K562 (cell line): ENCODE results near the gene ADORA2A. TPM values are rescaled to one million over a fixed set of nuclear protein-coding genes. Genes with fewer than 3 reads are reported as not detected.

Source experiments
- ATAC-seq: fragments of 200-7000 bp; cut with Tn5 transposase; 3 replicates; pipeline ENCODE4 v1.9.1; 2020; ENCODE audit warnings: moderate library complexity
- BruUV-seq: library from RNA; stranded (reverse); fragments of 400-500 nt; replicated peaks from 2 replicates; lab custom pipeline; 2021; lab: Mats Ljungman, UMichigan
- CTCF ChIA-PET: fragments of 300-600 bp; formaldehyde crosslinking; extraction: SDS; loops from one replicate; lab custom pipeline; 2021; ENCODE audit warnings: low intra/inter-chr PET ratio; lab: Yijun Ruan, JAX
- POLR2A ChIA-PET: fragments of 300-600, 350-650 bp; sonication (Branson Sonifier 250); formaldehyde crosslinking; extraction: SDS; loops from one replicate; lab custom pipeline; 2021; ENCODE audit warnings: antibody characterized with exemption, inconsistent platforms; lab: Yijun Ruan, JAX
- DNase-seq, 4 experiments: peaks; one replicate each; pipeline versions ENCODE4 v3.0.0 to v3.0.0-alpha.2; 2011 to 2018; ENCODE audit warnings: low spot score in 3 of 4, mixed read lengths in 3 of 4; ENCODE audit errors: extremely low read depth in 1 of 4
- FAIRE-seq: peaks from 2 replicates; lab custom pipeline; 2011; peaks lifted over from hg19 to GRCh38; lab: Jason Lieb, UNC
- H2AFZ ChIP-seq: 2 replicates; pipeline ENCODE4 v1.6.0; 2011; ENCODE audit warnings: low read depth, low read length, control low read depth, inconsistent platforms
- H3K27ac ChIP-seq: fragments of 200-600 bp; 3 replicates; pipeline ENCODE4 v1.8.0; 2011; ENCODE audit warnings: low read depth, mild to moderate bottlenecking, control low read depth, inconsistent platforms, low read length, moderate library complexity, mixed read lengths; ENCODE audit errors: extremely low read depth
- H3K27me3 ChIP-seq, 2 experiments: fragments of 300-600 bp in 1 of 2; 2 replicates in 1 of 2; 3 replicates in 1 of 2; pipeline versions ENCODE4 v1.6.0 to v1.8.0; 2011; ENCODE audit warnings: inconsistent platforms in 2 of 2, low read length in 2 of 2, mild to moderate bottlenecking in 1 of 2, mixed read lengths in 1 of 2, moderate library complexity in 1 of 2; ENCODE audit not compliant: control insufficient read depth in 2 of 2, insufficient read depth in 2 of 2
- H3K36me3 ChIP-seq: fragments of 300-600 bp; 3 replicates; pipeline ENCODE4 v1.8.0; 2011; ENCODE audit warnings: mild to moderate bottlenecking, low read length, inconsistent platforms; ENCODE audit not compliant: control insufficient read depth, insufficient read depth
- H3K4me1 ChIP-seq, 2 experiments: fragments of 200-600 bp in 1 of 2; replicated peaks in 1 of 2; 2 replicates in 1 of 2; 3 replicates in 1 of 2; pipeline versions ENCODE4 v1.5.1 to v1.8.0; 2011; ENCODE audit warnings: inconsistent platforms in 2 of 2, low read length in 2 of 2, mild to moderate bottlenecking in 1 of 2, mixed read lengths in 1 of 2, moderate library complexity in 1 of 2; ENCODE audit not compliant: control insufficient read depth in 2 of 2, insufficient read depth in 2 of 2
- H3K4me2 ChIP-seq: 2 replicates; pipeline ENCODE4 v1.6.1; 2011; ENCODE audit warnings: low read length, control low read depth, inconsistent platforms, mixed read lengths; ENCODE audit not compliant: insufficient read depth
- H3K4me3 ChIP-seq: fragments of 200-600 bp; sonication (generic), shearing (Covaris generic); 2 replicates; pipeline ENCODE4 v1.5.1; 2016; ENCODE audit warnings: control low read depth, inconsistent platforms
- H3K79me2 ChIP-seq: fragments of 200-600 bp; 3 replicates; pipeline ENCODE4 v1.8.0; 2011; ENCODE audit warnings: low read length, inconsistent platforms; ENCODE audit not compliant: control insufficient read depth, insufficient read depth
- H3K9ac ChIP-seq, 2 experiments: 2 replicates each; pipeline versions ENCODE4 v1.6.0 to v1.6.1; 2011; ENCODE audit warnings: low read depth in 2 of 2, low read length in 2 of 2, control low read depth in 1 of 2, inconsistent platforms in 1 of 2, mild to moderate bottlenecking in 1 of 2, mixed read lengths in 1 of 2; ENCODE audit not compliant: insufficient read depth in 1 of 2
- H3K9me1 ChIP-seq: one replicate; pipeline ENCODE4 v1.6.0; 2011; ENCODE audit warnings: inconsistent platforms, mild to moderate bottlenecking, low read length, moderate library complexity; ENCODE audit not compliant: control insufficient read depth, insufficient read depth
- H3K9me3 ChIP-seq: replicated peaks from 2 replicates; pipeline ENCODE4 v1.5.1; 2011; ENCODE audit warnings: low read depth, low read length, inconsistent platforms; ENCODE audit not compliant: control insufficient read depth, insufficient read depth
- H4K20me1 ChIP-seq: replicated peaks from 2 replicates; pipeline ENCODE4 v1.6.1; 2011; ENCODE audit warnings: low read length, inconsistent platforms, mixed read lengths; ENCODE audit not compliant: control insufficient read depth, insufficient read depth
- ADNP ChIP-seq: fragments of 200-800 bp; sonication (Bioruptor generic); IDR thresholded peaks from 2 replicates; pipeline ENCODE4 v1.6.1; 2016; ENCODE audit warnings: missing genetic modification characterization, missing compliant biosample characterization
- BRF1 ChIP-seq: IDR thresholded peaks from 3 replicates; pipeline ENCODE4 v1.6.1; 2011; ENCODE audit warnings: borderline replicate concordance, mild to moderate bottlenecking; ENCODE audit not compliant: insufficient read length; ENCODE audit errors: extremely low read depth
- CBX5 ChIP-seq: IDR thresholded peaks from 2 replicates; pipeline ENCODE4 v1.6.1; 2014; ENCODE audit warnings: low read depth, borderline replicate concordance
- CEBPB ChIP-seq: fragments of 450-650 bp; IDR thresholded peaks from 2 replicates; pipeline ENCODE4 v1.6.1; 2016; ENCODE audit warnings: missing genetic modification characterization, missing compliant biosample characterization
- DMBX1 ChIP-seq: fragments of 250-450 bp; sonication (Bioruptor Pico); IDR thresholded peaks from 2 replicates; pipeline ENCODE4 v1.8.0; 2022; ENCODE audit warnings: inconsistent platforms, mild to moderate bottlenecking, moderate library complexity, borderline replicate concordance
- HDAC1 ChIP-seq, 2 experiments: fragments of 450-650 bp; IDR thresholded peaks; 2 replicates each; pipeline ENCODE4 v1.6.1; 2016 to 2017; ENCODE audit warnings: inconsistent platforms in 1 of 2, mild to moderate bottlenecking in 1 of 2, moderate library complexity in 1 of 2
- MTA2 ChIP-seq: fragments of 450-650 bp; IDR thresholded peaks from 2 replicates; pipeline ENCODE4 v1.6.1; 2016; ENCODE audit warnings: low read depth
- NR2C1 ChIP-seq, 2 experiments: fragments of 450-650 bp; IDR thresholded peaks; 2 replicates each; pipeline ENCODE4 v1.6.1; 2017; ENCODE audit warnings: mild to moderate bottlenecking in 2 of 2, antibody characterized with exemption in 1 of 2, inconsistent platforms in 1 of 2, missing compliant biosample characterization in 1 of 2, missing genetic modification characterization in 1 of 2
- POLR3A ChIP-seq: IDR thresholded peaks from 2 replicates; pipeline ENCODE4 v1.6.1; 2011; ENCODE audit warnings: borderline replicate concordance, mild to moderate bottlenecking, moderate library complexity; ENCODE audit not compliant: insufficient read length, insufficient read depth; ENCODE audit errors: extremely low read depth
- TGIF2 ChIP-seq: sonication (generic); formaldehyde crosslinking; IDR thresholded peaks from 2 replicates; pipeline ENCODE4 v1.8.1; 2022; ENCODE audit warnings: mild to moderate bottlenecking, missing genetic modification reagents, moderate library complexity
- XRCC5 ChIP-seq: fragments of 200-400 bp; formaldehyde crosslinking; IDR thresholded peaks from 2 replicates; pipeline ENCODE4 v1.6.1; 2017; ENCODE audit warnings: low read depth, mild to moderate bottlenecking, low read length
- ZNF551 ChIP-seq: fragments of 250-450 bp; sonication (Bioruptor Pico); IDR thresholded peaks from 2 replicates; pipeline ENCODE4 v1.5.0; 2021; ENCODE audit warnings: mild to moderate bottlenecking, moderate library complexity
- WGBS: fragments of 100-300 bp; shearing (Covaris generic); methylation state at CpG from one replicate; pipeline ENCODE4 v1.1.6; 2016; ENCODE audit warnings: low coverage, mixed read lengths; ENCODE audit not compliant: insufficient coverage; ENCODE audit errors: missing lambda C conversion rate; 5-methylcytosine and 5-hydroxymethylcytosine counted together
- in situ Hi-C: fragments of 300-500 bp; cut with MboI; formaldehyde crosslinking; loops from 4 replicates; pipeline ENCODE4 v1.15.0; 2018; ENCODE audit warnings: inconsistent platforms, mixed read lengths
- intact Hi-C: fragments of 100-400 bp; cut with micrococcal nuclease; formaldehyde crosslinking; loops from 2 replicates; pipeline ENCODE4 v1.14.2; 2022
- polyA plus RNA-seq, 8 experiments: library from polyadenylated mRNA; depleted of rRNA in 4 of 8; stranded (reverse) in 5 of 8; unstranded in 3 of 8; fragments of >200 nt; fragmentation: Nextera tagmentation in 2 of 8; fragmentation: Illumina TruSeq in 1 of 8; extraction: Ambion mirVana in 2 of 8; extraction: Trizol in 1 of 8; gene quantifications; 2 replicates each; pipeline versions ENCODE4 v1.2.1 to v1.2.3, GENCODE V29; 2011 to 2014; ENCODE audit warnings: inconsistent platforms in 1 of 8, missing spikeins in 1 of 8
- total RNA-seq, 7 experiments: library from RNA; depleted of rRNA in 6 of 7; stranded (reverse); fragments of >200 nt in 6 of 7; fragmentation: Illumina TruSeq in 2 of 7; extraction: Trizol in 2 of 7; gene quantifications; 2 replicates each; pipeline versions ENCODE4 v1.2.1 to v1.2.3, GENCODE V29; 2011 to 2021; ENCODE audit warnings: low replicate concordance in 1 of 7

ADORA2A gene
- total and polyA plus RNA-seq, 9 of the 15 experiments (the other 6 are each of a cell fraction or from before 2014, with no cell fraction given) = 0.15 to 2.1 (median 0.66) TPM; not detected in 2

DNA sequence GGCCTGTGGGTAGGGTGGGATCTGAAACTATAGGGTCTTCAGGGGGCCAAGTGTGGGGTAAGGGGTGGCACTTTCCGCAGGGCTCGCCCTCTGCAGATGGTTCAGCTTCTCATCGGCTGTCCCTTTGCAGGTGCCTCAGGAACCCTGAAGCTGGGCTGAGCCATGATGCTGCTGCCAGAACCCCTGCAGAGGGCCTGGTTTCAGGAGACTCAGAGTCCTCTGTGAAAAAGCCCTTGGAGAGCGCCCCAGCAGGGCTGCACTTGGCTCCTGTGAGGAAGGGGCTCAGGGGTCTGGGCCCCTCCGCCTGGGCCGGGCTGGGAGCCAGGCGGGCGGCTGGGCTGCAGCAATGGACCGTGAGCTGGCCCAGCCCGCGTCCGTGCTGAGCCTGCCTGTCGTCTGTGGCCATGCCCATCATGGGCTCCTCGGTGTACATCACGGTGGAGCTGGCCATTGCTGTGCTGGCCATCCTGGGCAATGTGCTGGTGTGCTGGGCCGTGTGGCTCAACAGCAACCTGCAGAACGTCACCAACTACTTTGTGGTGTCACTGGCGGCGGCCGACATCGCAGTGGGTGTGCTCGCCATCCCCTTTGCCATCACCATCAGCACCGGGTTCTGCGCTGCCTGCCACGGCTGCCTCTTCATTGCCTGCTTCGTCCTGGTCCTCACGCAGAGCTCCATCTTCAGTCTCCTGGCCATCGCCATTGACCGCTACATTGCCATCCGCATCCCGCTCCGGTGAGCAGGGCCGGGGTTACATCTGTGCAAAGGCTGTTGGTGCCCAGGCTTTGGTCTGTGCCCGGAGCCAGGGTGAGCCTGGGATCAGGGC is 5.8 kb downstream of the ADORA2A start:
- ATAC-seq (no peak), FAIRE-seq (no peak), DNase-seq (no peak)
- CTCF ChIA-PET = no interaction called here
- BruUV-seq = no TSS peak
- Histone ChIP-seq H3K36me3 (no peaks in the 10 kb centered on the region), H3K27me3 (no peaks in the 10 kb centered on the region; a peak in 1 of 5 replicates), H3K4me1 (peaks cover 0 to 23% of the 10 kb centered on the region in 2 experiments; a peak in 3 of 5 replicates), H3K27ac (no peak overlapping the region), H3K79me2 (no peaks in the 10 kb centered on the region), H3K4me2 (no peak overlapping the region), H3K9me1 (no peaks in the 10 kb centered on the region), H2AFZ (no peak overlapping the region), H3K9ac (no peak overlapping the region), H3K4me3 (no peak overlapping the region), H4K20me1 (no peaks in the 10 kb centered on the region; the same call in 1 of the 2 replicates), H3K9me3 (no peaks in the 10 kb centered on the region)
- POLR2A ChIA-PET = interaction anchor here (0.6 kb wide), 2 partner anchors 89 to 539 kb away, joined by 3 to 5 read pairs; partner anchors contain the start of gene MIF
- in situ Hi-C loops (no loop called here), intact Hi-C loops (no loop called here)
- TF ChIP-seq HDAC1 (IDR thresholded peaks at IDR 0.05) = no peak
- TF ChIP-seq CBX5 = no peak
- no peak for TF ChIP-seq XRCC5
- TF ChIP-seq POLR3A = no peak
- no peak for TF ChIP-seq NR2C1 (IDR thresholded peaks at IDR 0.05)
- TF ChIP-seq NR2C1 (tag; IDR thresholded peaks at IDR 0.05) = no peak
- no peak for TF ChIP-seq ADNP (tag)
- TF ChIP-seq ZNF551 = no peak
- TF ChIP-seq TGIF2 (CRISPR knock-in tag) = no peak
- no peak for TF ChIP-seq MTA2
- no peak for TF ChIP-seq DMBX1
- TF ChIP-seq BRF1 = no peak
- TF ChIP-seq CEBPB (tag) = no peak
- WGBS = 47% methylated on average over 10 of the region's 34 CpGs
